Ishikawa (cell line): ENCODE results near the gene ARHGEF1.

Source experiments
- CEBPB ChIP-seq: IDR thresholded peaks from 2 replicates; pipeline ENCODE4 v1.6.1; 2012
- CREB1 ChIP-seq: IDR thresholded peaks from 2 replicates; pipeline ENCODE4 v1.6.1; 2012; ENCODE audit warnings: low read depth
- EGR1 ChIP-seq: IDR thresholded peaks from 2 replicates; pipeline ENCODE4 v1.6.1; 2012
- EP300 ChIP-seq: IDR thresholded peaks from 2 replicates; pipeline ENCODE4 v1.6.1; 2012; ENCODE audit warnings: borderline replicate concordance
- FOXM1 ChIP-seq: IDR thresholded peaks from 2 replicates; pipeline ENCODE4 v1.6.1; 2012; ENCODE audit warnings: low read depth, borderline replicate concordance
- NFIC ChIP-seq: IDR thresholded peaks from 2 replicates; pipeline ENCODE4 v1.6.1; 2012
- RAD21 ChIP-seq: IDR thresholded peaks from 2 replicates; pipeline ENCODE4 v1.6.1; 2012; ENCODE audit warnings: low read depth
- TAF1 ChIP-seq: IDR thresholded peaks from 2 replicates; pipeline ENCODE4 v1.6.1; 2012; ENCODE audit warnings: low read depth, mild to moderate bottlenecking
- TCF12 ChIP-seq: IDR thresholded peaks from 2 replicates; pipeline ENCODE4 v1.6.1; 2012; ENCODE audit warnings: low read depth
- TEAD4 ChIP-seq: IDR thresholded peaks from 2 replicates; pipeline ENCODE4 v1.6.1; 2012
- YY1 ChIP-seq: IDR thresholded peaks from 2 replicates; pipeline ENCODE4 v1.6.1; 2012; ENCODE audit warnings: low read depth
- ZBTB7A ChIP-seq: IDR thresholded peaks from 2 replicates; pipeline ENCODE4 v1.6.1; 2012; ENCODE audit warnings: low read depth
- TF ChIP-seq, protein P1 (sequence below): IDR thresholded peaks from 2 replicates; pipeline ENCODE4 v1.6.1; 2012
- TF ChIP-seq, protein P2 (sequence below): IDR thresholded peaks from 2 replicates; pipeline ENCODE4 v1.6.1; 2012; ENCODE audit warnings: low read depth, mild to moderate bottlenecking
- TF ChIP-seq, protein P3 (sequence below): IDR thresholded peaks from 2 replicates; pipeline ENCODE4 v1.6.1; 2012

ARHGEF1 gene

DNA sequence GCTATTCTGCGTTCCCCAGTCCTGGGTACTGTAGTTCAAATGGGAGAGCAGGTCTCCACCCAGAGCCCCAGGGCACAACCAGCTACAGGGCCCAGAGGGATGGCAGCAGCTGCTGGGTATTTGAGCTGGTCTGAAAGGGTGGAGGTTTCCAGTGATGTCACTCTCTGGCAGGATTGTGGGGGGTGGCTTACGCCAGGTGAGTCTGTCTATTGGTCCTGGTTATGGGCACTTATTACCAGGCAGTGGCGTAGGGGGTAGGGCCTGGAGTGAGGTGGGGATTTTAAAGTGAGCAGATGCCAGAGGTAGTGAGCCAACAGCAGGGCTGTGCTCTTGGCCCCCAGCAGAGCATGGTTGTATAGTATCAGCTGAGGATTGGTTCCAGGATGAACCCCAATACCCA is 16.7 kb upstream of the ARHGEF1 start:
- TF ChIP-seq TAF1, result no peak
- TF ChIP-seq, protein P1, sequence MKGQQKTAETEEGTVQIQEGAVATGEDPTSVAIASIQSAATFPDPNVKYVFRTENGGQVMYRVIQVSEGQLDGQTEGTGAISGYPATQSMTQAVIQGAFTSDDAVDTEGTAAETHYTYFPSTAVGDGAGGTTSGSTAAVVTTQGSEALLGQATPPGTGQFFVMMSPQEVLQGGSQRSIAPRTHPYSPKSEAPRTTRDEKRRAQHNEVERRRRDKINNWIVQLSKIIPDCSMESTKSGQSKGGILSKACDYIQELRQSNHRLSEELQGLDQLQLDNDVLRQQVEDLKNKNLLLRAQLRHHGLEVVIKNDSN, result no peak
- TF ChIP-seq EGR1, result no peak
- TF ChIP-seq FOXM1, result no peak
- no peak for TF ChIP-seq EP300
- no peak for TF ChIP-seq NFIC
- no peak for TF ChIP-seq YY1

DNA sequence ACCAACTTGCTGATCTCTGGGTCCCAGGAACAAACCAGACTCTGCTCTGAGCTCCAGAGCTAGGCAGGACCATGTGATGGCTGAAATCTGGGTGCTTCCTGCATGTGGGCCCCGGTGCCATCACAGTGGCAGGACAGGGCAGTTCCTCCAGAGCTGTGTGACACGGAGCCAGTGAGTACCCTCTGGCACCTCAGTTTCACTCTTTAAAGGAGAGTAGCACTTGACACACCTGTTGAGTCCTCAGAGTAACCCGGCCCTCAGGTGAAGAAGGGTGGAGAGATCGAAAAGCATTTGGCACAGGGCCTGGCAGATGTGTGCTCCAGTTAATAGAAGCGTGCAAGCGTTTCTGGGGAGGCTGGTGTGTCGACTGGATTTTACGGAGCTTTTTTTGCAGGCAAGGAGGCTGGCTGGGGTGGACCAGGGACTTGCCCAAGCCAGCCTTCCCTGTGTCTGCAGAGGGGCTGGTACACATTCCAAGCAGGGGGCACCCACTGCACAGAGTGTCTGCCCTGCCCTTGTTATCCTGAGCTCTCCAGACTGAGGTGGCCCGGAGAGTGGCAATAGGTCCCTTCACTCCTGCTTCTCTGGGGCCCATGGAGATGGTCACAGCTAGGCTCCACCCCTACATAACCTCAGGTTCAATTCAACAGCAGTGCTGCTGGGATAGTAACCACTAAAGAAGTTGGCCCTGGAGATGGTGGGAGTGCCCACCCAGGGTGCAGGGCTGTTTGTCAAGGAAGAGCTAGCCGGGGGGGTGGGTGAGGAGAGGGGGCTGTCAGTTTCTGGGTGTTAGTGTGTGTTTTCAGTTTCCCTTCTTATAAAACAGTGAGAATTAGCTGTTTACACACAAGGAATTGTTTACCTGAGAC is 14.6 kb upstream of the ARHGEF1 start:
- TF ChIP-seq CEBPB (no peak), CREB1 (no peak), TEAD4 (no peak)
- TF ChIP-seq, protein P2, sequence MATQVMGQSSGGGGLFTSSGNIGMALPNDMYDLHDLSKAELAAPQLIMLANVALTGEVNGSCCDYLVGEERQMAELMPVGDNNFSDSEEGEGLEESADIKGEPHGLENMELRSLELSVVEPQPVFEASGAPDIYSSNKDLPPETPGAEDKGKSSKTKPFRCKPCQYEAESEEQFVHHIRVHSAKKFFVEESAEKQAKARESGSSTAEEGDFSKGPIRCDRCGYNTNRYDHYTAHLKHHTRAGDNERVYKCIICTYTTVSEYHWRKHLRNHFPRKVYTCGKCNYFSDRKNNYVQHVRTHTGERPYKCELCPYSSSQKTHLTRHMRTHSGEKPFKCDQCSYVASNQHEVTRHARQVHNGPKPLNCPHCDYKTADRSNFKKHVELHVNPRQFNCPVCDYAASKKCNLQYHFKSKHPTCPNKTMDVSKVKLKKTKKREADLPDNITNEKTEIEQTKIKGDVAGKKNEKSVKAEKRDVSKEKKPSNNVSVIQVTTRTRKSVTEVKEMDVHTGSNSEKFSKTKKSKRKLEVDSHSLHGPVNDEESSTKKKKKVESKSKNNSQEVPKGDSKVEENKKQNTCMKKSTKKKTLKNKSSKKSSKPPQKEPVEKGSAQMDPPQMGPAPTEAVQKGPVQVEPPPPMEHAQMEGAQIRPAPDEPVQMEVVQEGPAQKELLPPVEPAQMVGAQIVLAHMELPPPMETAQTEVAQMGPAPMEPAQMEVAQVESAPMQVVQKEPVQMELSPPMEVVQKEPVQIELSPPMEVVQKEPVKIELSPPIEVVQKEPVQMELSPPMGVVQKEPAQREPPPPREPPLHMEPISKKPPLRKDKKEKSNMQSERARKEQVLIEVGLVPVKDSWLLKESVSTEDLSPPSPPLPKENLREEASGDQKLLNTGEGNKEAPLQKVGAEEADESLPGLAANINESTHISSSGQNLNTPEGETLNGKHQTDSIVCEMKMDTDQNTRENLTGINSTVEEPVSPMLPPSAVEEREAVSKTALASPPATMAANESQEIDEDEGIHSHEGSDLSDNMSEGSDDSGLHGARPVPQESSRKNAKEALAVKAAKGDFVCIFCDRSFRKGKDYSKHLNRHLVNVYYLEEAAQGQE, result no peak

DNA sequence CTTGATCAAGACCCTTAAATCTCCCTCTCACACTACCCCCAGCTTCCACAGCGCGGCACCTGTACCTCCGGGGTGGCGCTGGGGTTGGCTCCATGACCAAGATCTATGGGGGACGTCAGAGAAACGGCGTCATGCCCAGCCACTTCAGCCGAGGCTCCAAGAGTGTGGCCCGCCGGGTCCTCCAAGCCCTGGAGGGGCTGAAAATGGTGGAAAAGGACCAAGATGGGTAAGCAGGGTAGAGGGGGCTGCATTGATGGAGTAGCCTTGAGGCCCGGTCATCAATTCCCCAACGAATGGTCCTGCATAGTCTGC is 14.0 kb upstream of the ARHGEF1 start:
- no peak for TF ChIP-seq EP300

DNA sequence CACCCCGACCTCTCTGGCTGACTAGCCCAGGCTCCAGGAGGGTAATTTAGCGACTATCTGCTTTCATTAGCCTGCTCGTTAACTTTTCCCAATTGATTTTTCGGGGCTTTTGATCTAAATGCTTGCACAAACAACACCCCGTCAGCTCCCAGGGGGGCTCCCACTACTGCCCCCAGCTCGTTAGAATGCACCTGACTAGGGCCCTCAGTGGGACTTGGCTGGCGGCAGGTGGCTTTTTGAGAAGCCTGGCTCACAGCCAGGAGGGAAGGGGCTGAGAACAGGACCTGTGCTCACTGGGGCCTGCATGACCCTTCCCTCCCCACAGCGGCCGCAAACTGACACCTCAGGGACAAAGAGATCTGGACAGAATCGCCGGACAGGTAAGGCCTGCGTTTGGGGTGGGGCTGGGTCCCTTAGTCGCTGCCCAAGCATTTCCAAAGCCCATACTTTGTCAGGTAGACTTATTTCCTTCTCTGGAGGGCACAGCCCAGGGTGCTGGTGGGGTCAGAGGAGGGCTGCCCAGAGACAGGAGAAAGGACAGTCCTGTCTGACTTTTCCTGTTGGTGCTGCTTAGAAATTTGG is 13.5 kb upstream of the ARHGEF1 start:
- TF ChIP-seq FOXM1 (no peak), EP300 (no peak), RAD21 (no peak), NFIC (no peak), CEBPB (no peak), EGR1 (no peak), CREB1 (no peak), TCF12 (no peak)
- TF ChIP-seq, protein P3, sequence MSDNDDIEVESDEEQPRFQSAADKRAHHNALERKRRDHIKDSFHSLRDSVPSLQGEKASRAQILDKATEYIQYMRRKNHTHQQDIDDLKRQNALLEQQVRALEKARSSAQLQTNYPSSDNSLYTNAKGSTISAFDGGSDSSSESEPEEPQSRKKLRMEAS, result no peak
- TF ChIP-seq, protein P2, result no peak

DNA sequence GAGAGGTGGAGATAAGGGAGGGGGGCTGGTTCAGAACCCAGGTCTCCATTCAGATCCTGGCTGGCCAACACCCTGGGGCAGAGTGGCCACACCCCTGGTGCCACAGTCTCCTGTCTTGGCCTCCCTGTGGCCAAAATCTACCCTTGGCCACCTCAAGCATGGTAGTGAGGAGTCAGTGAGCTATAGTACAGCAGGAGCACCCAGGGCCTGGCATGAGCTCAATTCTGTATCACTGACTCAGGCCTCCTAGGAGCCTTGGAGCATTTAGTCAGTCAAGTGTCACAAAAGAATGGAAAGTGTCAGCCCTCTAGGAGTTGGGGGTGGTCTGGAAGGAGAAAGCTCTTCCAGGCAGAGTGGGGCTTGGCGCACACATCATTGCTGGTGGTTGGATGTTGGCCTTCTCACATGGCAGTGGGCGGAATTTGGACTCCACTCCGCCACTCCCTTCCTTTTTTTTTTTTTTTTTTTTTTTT is 12.5 kb upstream of the ARHGEF1 start:
- TF ChIP-seq TAF1, result no peak
- no peak for TF ChIP-seq ZBTB7A
- TF ChIP-seq NFIC, result no peak
- TF ChIP-seq, protein P1, result no peak
- no peak for TF ChIP-seq TEAD4
- no peak for TF ChIP-seq YY1
- no peak for TF ChIP-seq CEBPB
- no peak for TF ChIP-seq CREB1
- no peak for TF ChIP-seq EGR1
- TF ChIP-seq RAD21, result no peak
- TF ChIP-seq TCF12, result no peak
- TF ChIP-seq, protein P3, result no peak
- no peak for TF ChIP-seq FOXM1
- TF ChIP-seq, protein P2, result no peak
- TF ChIP-seq EP300, result no peak
